Ishikawa (cell line): ENCODE results near the gene SRSF2.

Experiments used
- CREB1 ChIP-seq: IDR thresholded peaks from 2 replicates; pipeline ENCODE4 v1.6.1; 2012; ENCODE audit warnings: low read depth
- EP300 ChIP-seq: IDR thresholded peaks from 2 replicates; pipeline ENCODE4 v1.6.1; 2012; ENCODE audit warnings: borderline replicate concordance
- MAX ChIP-seq: IDR thresholded peaks from 2 replicates; pipeline ENCODE4 v1.6.1; 2012
- NFIC ChIP-seq: IDR thresholded peaks from 2 replicates; pipeline ENCODE4 v1.6.1; 2012
- RAD21 ChIP-seq: IDR thresholded peaks from 2 replicates; pipeline ENCODE4 v1.6.1; 2012; ENCODE audit warnings: low read depth
- TCF12 ChIP-seq: IDR thresholded peaks from 2 replicates; pipeline ENCODE4 v1.6.1; 2012; ENCODE audit warnings: low read depth
- YY1 ChIP-seq: IDR thresholded peaks from 2 replicates; pipeline ENCODE4 v1.6.1; 2012; ENCODE audit warnings: low read depth
- TF ChIP-seq, protein P1 (sequence below): IDR thresholded peaks from 2 replicates; pipeline ENCODE4 v1.6.1; 2012; ENCODE audit warnings: low read depth, mild to moderate bottlenecking

- TF ChIP-seq MAX, result no peak
- TF ChIP-seq EP300, result no peak
- no peak for TF ChIP-seq TCF12
- no peak for TF ChIP-seq CREB1
- no peak for TF ChIP-seq RAD21
- TF ChIP-seq NFIC, result no peak
- TF ChIP-seq, protein P1, sequence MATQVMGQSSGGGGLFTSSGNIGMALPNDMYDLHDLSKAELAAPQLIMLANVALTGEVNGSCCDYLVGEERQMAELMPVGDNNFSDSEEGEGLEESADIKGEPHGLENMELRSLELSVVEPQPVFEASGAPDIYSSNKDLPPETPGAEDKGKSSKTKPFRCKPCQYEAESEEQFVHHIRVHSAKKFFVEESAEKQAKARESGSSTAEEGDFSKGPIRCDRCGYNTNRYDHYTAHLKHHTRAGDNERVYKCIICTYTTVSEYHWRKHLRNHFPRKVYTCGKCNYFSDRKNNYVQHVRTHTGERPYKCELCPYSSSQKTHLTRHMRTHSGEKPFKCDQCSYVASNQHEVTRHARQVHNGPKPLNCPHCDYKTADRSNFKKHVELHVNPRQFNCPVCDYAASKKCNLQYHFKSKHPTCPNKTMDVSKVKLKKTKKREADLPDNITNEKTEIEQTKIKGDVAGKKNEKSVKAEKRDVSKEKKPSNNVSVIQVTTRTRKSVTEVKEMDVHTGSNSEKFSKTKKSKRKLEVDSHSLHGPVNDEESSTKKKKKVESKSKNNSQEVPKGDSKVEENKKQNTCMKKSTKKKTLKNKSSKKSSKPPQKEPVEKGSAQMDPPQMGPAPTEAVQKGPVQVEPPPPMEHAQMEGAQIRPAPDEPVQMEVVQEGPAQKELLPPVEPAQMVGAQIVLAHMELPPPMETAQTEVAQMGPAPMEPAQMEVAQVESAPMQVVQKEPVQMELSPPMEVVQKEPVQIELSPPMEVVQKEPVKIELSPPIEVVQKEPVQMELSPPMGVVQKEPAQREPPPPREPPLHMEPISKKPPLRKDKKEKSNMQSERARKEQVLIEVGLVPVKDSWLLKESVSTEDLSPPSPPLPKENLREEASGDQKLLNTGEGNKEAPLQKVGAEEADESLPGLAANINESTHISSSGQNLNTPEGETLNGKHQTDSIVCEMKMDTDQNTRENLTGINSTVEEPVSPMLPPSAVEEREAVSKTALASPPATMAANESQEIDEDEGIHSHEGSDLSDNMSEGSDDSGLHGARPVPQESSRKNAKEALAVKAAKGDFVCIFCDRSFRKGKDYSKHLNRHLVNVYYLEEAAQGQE, result no peak
- TF ChIP-seq YY1, result no peak
These were observed 14.4 kb upstream of the SRSF2 start for GRCh38 chr17:76751416-76751993.
